NCI-H526 (cell line): ENCODE results near the gene SLC30A9.

Source experiments
- DNase-seq, 2 experiments: peaks; one replicate each; lab custom pipeline; 2025; lab: John Stamatoyannopoulos, UW

The SLC30A9 gene

DNA sequence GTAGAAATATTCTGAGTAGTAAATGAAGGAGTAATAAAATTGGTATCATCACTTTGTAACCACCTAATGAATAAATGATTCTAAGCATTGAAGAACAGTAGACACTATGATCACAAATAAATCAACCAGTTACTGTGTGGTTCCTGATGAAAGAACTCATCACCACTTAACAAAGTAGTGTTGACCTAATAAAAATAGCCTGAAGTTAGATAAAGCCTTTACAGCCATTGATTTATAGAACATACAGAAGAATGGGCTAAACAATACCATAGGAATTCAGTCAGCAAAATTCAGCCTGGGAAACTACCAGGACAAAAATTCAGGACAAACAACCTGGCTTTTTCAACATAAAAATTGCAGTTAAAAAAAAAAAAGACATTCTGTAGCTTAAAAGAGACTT, 9.0 kb downstream of the SLC30A9 start:
- DNase-seq: no peak

DNA sequence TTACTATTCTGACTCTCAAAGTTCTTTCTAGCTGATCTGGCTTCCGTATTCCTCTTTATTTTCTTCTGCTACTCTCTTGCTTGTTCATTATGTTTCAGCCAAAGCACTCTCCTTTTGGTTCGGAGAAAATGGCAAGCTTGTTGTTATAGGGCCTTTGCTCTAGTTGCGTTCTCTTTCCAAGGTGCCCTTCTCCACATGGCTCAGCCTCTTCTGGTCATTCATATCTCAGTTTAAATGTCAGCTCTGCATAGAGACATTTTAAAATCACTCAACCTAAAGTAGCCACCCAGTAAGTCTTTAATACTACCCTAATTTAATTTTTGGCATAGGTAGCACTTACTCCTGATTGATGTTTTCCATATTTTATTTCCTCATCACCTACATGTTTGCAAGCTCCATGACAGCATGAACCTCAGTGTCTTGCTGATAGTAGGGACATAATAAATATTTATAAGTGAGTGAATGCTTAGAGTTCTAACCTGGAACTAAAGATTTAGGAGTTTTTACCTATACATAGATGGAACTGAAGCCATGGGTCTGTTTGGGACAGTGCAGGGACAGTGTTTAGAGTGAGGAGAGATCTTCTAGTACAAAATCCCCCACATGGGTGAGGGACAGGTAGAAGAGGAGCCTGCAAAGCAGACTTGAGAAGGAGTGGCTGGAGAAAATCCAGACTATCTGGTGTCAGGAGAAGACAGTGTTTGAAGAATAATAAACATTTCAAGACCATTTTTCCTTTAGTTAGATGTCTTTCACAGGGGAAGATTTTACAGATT, 17.9 kb downstream of the SLC30A9 start:
- no peak for DNase-seq

DNA sequence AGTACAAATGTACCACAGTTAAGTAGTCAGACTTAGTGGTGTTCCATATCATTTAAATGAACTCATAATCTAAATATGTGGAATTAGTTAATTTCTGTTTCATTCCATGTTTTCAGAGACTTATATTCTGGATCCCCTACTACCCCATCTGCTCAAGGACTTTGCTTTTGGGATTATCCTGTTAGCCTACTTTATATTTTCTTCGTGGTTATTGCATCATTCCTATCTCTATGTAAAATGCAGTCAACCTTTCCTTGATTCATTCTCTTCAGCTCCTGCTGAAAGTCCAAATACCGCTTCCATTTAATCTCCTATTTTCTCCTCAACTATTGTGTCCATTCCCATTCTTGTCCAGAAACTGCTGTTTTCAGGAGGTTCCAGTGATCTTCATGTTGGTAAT, 25.1 kb downstream of the SLC30A9 start:
- no peak for DNase-seq

DNA sequence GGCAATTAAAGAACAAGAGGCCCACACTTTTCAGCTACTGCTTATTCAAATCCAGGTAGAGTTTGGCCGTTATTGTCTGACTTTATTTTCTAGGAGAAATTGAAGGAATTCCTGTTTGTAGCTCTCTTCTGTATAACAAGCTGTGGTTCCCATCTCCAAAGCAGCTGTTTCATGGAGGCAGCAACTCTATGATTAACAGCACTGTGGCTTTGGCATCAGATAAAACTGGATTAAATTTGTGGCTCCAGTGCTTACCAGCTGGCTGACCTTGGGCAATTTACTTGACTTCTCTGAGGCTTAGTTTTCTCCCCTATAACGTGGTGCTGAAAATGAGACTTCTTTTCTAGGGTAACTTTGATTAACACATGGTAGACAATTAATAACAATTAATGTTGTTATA, 28.1 kb downstream of the SLC30A9 start:
- no peak for DNase-seq

DNA sequence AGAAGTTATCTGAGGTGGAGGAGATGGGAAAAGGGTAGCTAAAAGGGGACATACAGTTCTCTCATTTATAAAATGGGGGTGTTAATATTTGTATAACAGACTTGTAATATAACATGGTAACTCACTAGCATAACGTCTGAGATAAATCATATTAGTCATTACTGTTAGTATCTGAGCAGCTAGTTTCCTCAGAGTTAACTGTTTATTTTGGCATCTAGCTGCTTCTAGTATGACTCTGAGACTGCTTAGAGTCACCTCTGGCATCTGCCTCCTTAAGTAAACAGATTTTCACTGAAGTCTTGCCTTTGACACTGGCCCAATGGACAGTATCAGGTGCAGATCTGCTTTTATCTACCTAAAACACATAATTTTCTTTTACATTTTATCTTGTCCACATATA, 58.1 kb downstream of the SLC30A9 start:
- DNase-seq: no peak

DNA sequence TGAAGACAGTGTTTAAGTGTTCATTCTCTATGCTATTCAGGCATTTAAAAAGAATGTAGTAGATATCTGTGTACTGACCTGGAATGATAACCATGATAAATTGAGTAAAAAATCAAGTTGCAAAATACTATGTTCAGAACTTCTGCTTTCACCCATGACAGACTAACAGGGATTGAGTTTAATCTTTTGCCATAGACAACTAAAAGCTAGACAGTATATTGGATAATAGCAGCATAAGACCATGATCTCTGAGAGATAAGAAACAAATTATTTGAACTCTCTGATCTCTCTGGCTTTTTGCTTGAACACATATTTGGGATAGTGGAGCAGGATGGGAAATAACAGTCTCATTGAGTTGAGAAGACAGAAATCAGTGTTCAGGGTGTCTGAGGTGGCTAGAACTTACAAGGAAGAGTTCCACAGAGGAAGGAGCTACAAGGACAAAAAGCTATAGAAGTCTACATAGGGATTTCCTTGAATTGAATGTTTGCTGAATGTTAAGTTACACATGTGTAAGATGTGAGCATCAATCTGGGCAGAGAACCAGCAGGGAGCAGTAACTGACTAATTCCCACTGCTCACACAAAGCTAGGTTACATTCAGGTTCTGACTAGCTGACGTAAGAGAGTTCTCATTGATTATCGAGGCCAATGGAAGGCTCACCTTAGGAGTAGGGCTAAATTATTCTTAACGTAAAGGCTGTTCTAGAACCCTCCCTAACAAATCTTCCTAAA, 60.4 kb downstream of the SLC30A9 start:
- DNase-seq: no peak

DNA sequence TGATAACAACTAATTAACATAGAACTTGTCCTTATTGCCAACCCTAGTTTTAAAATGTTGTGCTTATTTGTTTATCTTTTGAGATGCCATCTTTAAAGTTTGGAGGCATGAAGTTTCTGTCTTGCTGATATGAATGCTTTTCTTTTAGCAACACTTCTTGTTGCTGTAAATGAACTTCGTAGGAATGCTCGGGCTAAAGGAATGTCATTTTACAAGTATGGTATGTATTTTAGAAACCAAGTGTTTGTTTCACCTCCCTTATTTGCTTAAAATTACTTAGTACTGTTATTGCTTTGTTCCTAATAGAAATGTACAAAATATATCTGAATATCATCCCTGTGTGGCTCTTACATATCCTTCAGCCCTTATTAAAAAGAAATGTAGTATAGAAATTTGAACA, 76.1 kb downstream of the SLC30A9 start:
- DNase-seq: no peak

DNA sequence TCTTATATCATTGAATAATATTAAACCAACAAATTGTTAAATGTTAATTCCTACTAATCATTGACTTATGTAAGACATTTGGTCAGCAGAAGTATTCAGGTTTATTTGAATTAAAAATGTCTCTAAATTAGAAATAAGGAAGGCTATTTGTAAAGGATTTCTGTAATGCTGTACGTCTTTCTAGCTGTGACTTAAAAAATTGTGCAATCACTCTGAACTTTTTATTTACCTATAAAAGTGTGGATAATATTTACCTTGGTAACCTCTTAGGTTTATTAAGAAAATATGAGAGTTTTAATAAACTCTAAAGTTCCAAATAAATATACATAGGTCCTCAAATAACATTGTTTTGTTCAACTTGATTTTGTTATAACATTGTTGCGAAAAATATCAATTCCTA, 76.9 kb downstream of the SLC30A9 start:
- DNase-seq: no peak

DNA sequence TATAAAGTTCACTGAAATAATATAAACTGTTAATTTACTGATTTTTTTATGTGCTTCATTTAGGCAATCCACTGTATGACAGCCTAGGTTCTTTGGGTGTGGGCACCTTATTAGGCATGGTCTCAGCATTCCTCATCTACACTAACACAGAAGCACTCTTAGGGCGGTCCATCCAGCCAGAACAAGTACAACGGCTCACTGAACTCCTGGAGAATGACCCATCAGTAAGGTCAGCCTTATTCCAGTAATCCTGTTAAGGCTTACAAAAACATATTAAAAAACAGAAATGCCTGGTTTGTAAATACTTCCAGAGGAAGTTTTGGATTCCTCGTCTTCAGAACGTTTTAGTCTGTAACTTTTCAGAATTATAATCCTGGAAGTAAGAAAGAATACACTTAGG, 80.1 kb downstream of the SLC30A9 start:
- no peak for DNase-seq

DNA sequence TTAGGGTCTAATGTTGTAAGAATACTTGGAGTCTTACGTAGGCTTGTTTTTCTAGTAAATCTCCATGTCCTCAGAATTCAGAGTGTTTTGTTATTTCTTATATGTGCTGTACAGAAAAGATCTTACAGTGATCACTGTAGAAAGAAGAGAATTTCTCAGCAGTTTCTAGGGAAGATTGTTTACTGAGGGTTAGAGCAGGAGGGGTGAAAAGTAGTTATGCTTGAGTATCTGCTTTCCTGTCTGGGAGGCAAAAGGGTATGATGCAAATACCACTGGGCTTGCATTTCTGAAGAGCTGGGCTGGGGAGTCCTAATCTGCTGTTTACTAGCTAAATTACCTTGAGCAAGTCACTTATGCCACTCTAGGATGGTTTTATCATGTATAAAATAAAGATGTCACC, 84.0 kb downstream of the SLC30A9 start:
- DNase-seq: no peak

DNA sequence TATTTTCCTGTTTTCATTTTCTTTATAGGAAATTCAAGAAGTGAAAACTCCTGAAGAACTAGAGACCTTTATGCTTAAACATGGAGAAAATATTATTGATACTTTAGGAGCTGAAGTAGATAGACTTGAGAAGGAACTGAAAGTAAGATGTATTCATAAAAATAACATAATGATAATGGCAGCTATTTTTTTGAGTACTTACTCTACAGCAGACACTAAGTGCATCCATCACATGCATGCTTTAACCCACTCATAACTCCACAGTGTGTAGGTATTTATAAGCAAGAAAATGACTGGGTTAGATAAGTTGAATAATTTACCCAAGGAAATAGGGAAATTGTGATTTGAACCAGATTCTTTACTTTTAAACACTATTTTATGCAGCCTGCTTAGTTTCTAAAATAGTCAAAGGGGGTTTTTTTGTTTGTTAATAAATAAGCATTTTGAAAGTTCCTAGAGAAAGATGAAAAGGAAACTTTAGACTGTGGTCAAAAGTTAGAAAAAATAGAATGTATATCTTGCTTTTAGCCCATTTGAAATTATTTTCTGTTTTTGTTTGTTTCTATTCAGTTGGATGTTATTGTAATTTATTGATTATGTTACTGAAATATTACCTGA, 88.0 kb downstream of the SLC30A9 start:
- DNase-seq: no peak

DNA sequence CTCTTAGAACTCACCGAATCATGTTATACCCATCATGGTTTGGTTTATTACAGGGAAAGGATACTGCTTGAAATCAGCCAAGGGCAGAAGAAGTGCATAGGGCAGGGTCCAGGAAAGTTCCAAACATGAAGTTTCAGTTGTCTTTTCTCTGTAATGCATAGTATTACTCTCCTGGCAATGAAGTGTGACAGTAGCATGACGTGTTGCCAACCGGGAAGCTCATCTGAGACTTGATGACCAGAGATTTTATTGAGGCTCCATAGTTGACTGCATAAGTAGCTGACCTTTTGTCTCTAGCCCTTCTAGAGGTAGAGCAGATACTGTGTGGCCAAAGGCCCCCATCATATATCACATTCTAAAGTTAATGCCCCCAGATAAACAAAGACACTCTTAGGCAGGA, 90.0 kb downstream of the SLC30A9 start:
- DNase-seq: no peak

DNA sequence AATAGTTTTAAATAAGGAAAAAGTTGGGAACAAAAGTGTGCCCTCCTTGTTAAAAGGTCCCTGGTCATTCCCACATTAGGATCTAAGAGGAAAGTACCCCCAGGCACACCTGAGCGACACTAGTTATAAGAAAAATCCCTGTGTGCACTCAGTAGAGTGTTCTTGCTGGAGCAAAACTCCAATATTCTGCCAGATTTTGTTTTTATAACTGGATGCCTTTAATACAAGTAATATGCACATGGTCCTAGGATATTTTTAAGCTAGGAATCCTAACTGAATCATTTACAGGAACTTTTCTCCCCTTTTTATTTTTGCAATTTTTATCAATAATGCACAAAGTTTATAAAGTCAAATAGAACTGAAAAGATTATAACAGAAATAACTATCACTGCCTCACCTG, 93.5 kb downstream of the SLC30A9 start:
- DNase-seq: no peak

DNA sequence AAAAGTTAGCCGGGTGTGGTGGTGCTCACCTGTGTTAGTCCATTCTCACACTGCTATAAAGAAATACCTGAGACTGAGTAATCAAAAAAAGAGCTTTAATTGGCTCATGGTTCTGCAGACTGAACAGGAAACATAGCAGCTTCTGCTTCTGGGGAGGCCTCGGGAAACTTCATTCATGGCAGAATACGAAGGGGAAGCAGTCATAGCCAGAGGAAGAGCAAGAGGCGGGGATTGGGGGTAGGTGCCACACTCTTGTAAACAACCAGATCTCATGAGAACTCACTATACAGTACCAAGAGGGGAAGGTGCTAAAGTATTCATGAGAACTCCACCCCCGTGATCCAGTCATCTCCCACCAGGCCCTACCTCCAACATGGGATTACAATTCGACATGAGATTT, 98.1 kb downstream of the SLC30A9 start:
- no peak for DNase-seq

DNA sequence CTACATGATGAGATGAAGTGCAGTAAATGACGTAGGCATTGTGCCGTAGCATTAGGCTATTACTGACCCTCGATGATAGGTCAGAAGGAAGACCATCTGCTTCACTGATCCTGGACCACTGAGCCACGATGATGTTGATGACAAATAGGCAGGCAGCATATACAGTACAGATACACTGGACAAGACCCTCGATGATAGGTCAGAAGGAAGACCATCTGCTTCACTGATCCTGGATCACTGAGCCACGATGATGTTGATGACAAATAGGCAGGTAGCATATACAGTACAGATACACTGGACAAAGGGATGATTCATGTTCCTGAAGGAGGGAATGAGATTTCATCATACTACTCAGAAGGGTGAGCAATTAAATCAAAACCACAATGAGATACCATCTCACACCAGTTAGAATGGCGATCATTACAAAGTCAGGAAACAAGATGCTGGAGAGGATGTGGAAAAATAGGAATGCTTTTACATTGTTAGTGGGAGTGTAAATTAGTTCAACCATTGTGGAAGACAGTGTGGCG, 111.2 kb downstream of the SLC30A9 start:
- no peak for DNase-seq

DNA sequence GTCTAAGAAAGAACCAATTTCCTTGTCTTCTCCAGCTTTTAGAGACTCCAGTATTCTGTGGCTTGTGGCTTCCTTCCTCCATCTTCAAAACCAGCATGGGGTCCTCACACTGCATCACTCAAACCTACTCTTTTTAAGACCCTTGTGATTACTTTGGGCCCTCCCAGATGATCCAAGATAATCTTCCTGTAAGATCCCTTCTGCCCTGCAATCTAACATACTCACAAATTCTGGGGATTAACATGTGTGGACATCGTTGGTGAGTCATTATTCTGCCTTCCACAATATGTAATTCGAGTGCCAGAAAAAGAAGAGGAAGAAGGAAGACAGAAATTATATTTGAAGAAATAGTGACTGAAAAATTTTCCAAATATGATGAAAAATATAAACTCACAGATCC, 114.2 kb downstream of the SLC30A9 start:
- DNase-seq: no peak

DNA sequence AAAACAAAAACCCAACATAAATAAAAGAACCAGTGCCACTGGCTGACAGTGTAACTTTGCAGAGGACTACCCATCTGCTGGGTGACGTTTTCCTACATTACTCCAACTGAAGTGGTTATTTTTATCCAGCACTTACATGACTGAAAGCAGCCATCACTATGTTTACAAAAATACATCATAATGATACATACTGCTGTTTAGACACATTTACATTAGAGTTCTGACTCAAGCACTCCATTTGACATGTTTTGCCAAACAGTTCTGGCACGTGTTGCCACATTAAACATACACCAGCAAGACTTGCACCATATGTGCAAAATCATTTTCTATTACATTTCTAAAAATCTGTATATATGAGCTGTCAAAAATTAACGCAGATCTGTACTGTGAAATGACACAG, 122.5 kb downstream of the SLC30A9 start:
- DNase-seq: no peak

DNA sequence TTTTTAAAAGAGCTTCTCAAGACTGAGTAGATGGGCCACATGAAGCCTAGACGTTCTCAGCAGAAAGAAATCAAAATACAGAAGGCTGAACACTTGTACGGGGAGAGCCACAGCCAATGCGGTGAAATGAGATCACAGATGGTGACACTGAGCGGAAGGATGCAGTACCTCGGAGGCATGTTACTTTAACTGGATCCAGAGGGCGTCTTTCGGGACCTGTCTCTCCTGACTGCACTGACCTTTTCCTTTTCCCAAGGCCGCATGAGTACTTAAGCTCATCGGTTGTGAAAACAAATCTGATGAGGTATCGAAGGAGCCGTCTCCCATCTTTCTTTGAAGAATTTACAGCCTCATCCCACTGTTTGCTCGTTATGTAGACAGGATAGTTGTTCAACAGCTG, 129.6 kb downstream of the SLC30A9 start:
- no peak for DNase-seq

DNA sequence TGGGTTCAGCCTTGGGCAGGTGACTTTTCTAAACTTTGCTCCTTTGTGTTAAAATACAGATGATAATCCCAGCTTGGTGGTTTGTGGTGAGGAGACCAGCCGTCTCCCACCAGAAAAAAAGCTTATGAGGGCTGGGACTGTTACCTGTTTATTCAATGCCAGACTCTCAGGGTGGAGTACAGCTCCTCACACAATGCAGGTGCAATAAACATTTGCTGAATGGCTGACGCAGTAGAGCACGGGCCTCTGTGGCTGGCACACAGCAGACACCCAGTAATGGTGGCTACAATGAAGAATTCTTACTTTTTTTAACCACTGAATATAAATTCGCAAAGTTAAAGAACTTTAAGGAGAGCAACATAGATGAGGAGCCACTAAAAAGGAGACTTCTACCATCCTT, 131.9 kb downstream of the SLC30A9 start:
- DNase-seq: no peak

DNA sequence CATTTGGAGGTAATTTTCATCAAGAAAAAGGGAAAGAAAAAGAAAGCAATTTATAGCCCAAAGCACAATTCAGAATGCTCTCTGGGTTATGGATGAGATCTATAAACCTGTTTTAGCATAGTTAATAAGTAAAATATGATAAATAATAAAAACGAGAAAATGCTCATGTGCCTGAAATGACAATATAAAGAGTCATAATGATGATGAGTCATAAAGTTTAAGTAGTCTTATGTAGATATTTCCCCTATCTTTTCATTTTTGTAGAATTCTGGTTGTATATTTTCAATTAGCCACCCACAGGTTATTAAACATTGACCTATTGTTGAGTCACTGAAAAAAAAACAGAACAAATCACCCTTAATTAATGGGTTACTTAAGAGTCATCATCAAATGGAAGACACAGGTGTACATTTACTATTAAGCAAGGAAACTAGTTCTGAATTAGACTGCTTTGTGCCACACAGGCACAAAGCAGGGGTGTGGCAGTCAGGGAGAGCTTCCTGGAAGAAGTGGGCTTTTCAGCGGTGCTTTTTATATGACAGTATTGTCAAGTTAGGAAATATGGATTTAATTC, 132.8 kb downstream of the SLC30A9 start:
- no peak for DNase-seq

DNA sequence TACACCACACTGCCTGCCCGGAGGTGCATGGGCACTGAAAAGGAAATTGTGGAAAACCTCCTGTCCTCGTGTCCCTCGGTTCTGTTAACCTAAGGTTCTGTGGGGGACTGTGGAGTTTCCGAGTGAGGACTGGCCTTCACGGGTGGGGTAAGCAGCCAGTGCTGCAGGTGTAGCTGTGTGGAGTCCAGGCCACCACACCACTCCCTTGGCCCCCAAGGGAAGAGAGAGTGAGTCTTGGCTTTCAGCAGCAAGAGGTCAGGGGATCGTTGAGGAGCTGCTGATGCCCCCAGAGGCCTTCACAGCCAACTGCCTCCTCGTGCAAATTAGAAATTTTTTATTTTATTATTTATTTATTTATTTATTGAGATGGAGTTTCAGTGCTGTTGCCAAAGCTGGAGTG, 141.8 kb downstream of the SLC30A9 start:
- DNase-seq: no peak

DNA sequence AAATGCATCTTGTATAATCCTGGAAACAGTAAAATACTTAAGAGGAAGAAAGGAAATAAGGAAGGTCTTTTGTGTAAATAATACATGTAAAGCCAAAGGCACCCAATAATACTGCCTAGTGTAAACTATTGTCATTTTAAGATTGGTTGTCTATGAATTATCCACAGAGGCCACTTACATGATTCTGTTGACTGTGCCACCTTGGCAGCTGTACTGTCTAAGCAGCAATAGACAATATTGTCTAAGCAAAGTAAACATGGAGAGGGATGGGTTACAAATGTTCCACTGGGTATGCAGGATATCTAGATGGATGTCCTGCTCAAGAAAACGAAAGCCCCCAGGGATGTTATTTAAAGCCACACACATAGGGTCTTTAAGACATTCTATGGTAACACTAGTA, 142.7 kb downstream of the SLC30A9 start:
- no peak for DNase-seq

DNA sequence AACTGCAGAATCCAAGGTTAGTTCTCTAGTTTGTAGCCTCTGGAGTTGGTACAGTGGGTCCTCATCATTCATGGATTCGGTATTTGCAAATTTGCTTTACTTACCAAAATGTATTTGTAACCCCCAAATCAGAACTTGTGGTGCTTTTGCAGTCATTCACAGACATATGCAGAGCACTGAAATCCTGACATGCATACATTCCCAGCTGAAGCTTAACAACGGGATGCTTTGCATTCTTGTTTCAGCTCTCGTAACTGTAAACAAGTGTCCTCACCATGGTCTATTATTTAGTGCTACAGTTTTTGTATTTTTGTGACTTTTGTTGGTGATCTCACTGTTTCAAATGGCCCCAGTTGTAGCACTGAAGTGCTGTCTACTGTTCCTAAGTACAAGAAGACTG, 146.0 kb downstream of the SLC30A9 start:
- DNase-seq: no peak
